Ovary (tissue), 9 donors: Measurements from ENCODE around the gene STAMBPL1. TPM values are rescaled to one million over a fixed set of nuclear protein-coding genes. Genes with fewer than 3 reads are reported as not detected.

Experiments
- DNase-seq, 5 donors: peaks; one replicate each; pipeline ENCODE4 v3.0.0-alpha.2; 2019 to 2020
- H3K27ac ChIP-seq, 2 donors: fragments of 200-600 bp; one replicate each; pipeline versions ENCODE4 v1.5.1 to v1.8.0; 2019 to 2022
- H3K27me3 ChIP-seq: fragments of 200-600 bp; one replicate; pipeline ENCODE4 v1.8.0; 2022
- H3K36me3 ChIP-seq: fragments of 200-600 bp; sonication (generic); one replicate; pipeline ENCODE4 v1.5.1; 2019
- H3K4me1 ChIP-seq: one replicate; pipeline ENCODE4 v1.8.1; 2013; ENCODE audit warnings: mild to moderate bottlenecking, moderate library complexity; ENCODE audit not compliant: insufficient read depth
- H3K4me3 ChIP-seq: fragments of 200-600 bp; sonication (generic); one replicate; pipeline ENCODE4 v1.5.1; 2017
- H3K9me3 ChIP-seq, 2 donors: fragments of 200-600 bp in 1 of 2; sonication (generic) in 1 of 2; one replicate each; pipeline versions ENCODE4 v1.5.1 to v1.8.1; 2013 to 2019; ENCODE audit warnings: mild to moderate bottlenecking in 1 of 2, moderate library complexity in 1 of 2
- EP300 ChIP-seq: sonication (generic); formaldehyde crosslinking; IDR thresholded peaks from one replicate; pipeline ENCODE4 v1.6.1; 2017; ENCODE audit warnings: antibody characterized with exemption
- POLR2A ChIP-seq: fragments of 450-650 bp; IDR thresholded peaks from one replicate; pipeline ENCODE4 v1.6.1; 2017; ENCODE audit warnings: antibody characterized with exemption, mild to moderate bottlenecking, moderate library complexity
- WGBS, 3 donors: extraction: QIAGEN DNeasy Blood & Tissue Kit in 1 of 3; methylation state at CpG; one replicate each; pipeline versions ENCODE4 v1.1.5 to v1.1.7; 2013 to 2017; 5-methylcytosine and 5-hydroxymethylcytosine counted together
- intact Hi-C, 4 donors: fragments of 100-400 bp; cut with DNase I; formaldehyde crosslinking; loops; one replicate each; pipeline versions ENCODE4 v1.11.0 to v1.15.1; 2022 to 2023
- polyA plus RNA-seq, 2 donors: library from polyadenylated mRNA; stranded (reverse); fragments of 200-250 nt in 1 of 2; fragments of 350-450 nt in 1 of 2; fragmentation: Illumina TruSeq in 1 of 2; extraction: RNeasy Lipid Tissue Mini Kit (QIAGEN cat#74804) in 1 of 2; gene quantifications; one replicate each; pipeline ENCODE4 v1.2.3, GENCODE V29; 2013 to 2014
- total RNA-seq, 7 donors: library from RNA; depleted of rRNA in 2 of 7; stranded (reverse); fragments of >200 nt in 2 of 7; fragmentation: NEBNext Ultra II Directional in 3 of 7; extraction: Animal tissue kit (Norgen Biotek cat#: 25700) in 3 of 7; gene quantifications; one replicate each; pipeline versions ENCODE4 v1.1.0 to v1.2.4, GENCODE V29; 2016 to 2023
- TF ChIP-seq, protein P1 (sequence below), 3 donors: fragments of 450-650 bp in 2 of 3; fragments of 200-600 bp in 1 of 3; IDR thresholded peaks; one replicate each; pipeline versions ENCODE4 v1.5.1 to v1.8.0; 2016 to 2022; ENCODE audit warnings: antibody characterized with exemption in 3 of 3, mild to moderate bottlenecking in 1 of 3
- donor health status: DM: no; HTN: no; CAD: no; lungs with moderate emphysema.
- donor health status: DM: no; HTN: no; CAD: no.
- donor health status: Bipolar disorder and iron deficiency.
- donor health status: DM: yes; HTN: yes; CAD: no.
- donor health status: DM: no; HTN: no; CAD: no.
- donor health status: DM: yes; HTN: yes; CAD: no.

The STAMBPL1 gene
- total and polyA plus RNA-seq, 9 donors, result 7.9 to 39.6 (median 14.4) TPM

DNA sequence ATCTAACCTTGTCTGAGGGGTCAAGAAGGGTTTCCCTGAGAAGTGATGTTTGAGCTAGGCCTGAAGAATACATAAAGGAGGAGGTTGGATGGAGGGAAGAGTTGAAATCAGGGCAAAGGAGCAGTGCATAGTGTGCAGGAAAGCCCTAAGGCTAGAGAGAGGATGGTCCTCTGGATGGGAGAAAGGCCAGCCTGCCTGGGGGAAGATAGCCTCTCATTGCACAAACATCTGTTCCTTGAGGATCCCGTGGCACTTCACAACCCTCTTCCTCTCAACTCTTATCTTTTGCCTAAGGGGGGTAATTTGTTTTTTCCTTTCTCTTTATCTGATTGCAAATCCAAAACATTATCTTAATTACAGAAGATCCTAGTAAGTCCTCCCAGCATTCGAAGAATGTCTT, 35.7 kb downstream of the STAMBPL1 start:
- DNase-seq, result no peak
- Histone ChIP-seq H3K4me1 (peaks cover 3% of the 10 kb centered on the region), H3K27me3 (no peaks in the 10 kb centered on the region), H3K27ac (no peak overlapping the region), H3K9me3 (no peaks in the 10 kb centered on the region), H3K36me3 (no peaks in the 10 kb centered on the region), H3K4me3 (no peak overlapping the region)
- TF ChIP-seq EP300, result no peak
- TF ChIP-seq POLR2A, result no peak
- TF ChIP-seq, protein P1, sequence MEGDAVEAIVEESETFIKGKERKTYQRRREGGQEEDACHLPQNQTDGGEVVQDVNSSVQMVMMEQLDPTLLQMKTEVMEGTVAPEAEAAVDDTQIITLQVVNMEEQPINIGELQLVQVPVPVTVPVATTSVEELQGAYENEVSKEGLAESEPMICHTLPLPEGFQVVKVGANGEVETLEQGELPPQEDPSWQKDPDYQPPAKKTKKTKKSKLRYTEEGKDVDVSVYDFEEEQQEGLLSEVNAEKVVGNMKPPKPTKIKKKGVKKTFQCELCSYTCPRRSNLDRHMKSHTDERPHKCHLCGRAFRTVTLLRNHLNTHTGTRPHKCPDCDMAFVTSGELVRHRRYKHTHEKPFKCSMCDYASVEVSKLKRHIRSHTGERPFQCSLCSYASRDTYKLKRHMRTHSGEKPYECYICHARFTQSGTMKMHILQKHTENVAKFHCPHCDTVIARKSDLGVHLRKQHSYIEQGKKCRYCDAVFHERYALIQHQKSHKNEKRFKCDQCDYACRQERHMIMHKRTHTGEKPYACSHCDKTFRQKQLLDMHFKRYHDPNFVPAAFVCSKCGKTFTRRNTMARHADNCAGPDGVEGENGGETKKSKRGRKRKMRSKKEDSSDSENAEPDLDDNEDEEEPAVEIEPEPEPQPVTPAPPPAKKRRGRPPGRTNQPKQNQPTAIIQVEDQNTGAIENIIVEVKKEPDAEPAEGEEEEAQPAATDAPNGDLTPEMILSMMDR (IDR thresholded peaks at IDR 0.05), result no peak
- intact Hi-C loops, result no loop called here
- WGBS, 3 donors, result 68 to 78% (median 76%) methylated on average over 2 of the region's 2 CpGs

GRCh38 chr10:88916231-88916630, 36.2 kb downstream of the STAMBPL1 start:
- H3K4me3 ChIP-seq, result no peak overlapping the region
- peaks cover 4% of the 10 kb centered on the region for H3K4me1 ChIP-seq
- TF ChIP-seq EP300, result no peak
- TF ChIP-seq POLR2A, result no peak
- TF ChIP-seq, protein P1 (IDR thresholded peaks at IDR 0.05), result no peak
- no peaks in the 10 kb centered on the region for H3K27me3 ChIP-seq
- no peaks in the 10 kb centered on the region for H3K36me3 ChIP-seq
- intact Hi-C loops, result no loop called here
- H3K27ac ChIP-seq, result no peak overlapping the region
- no peak for DNase-seq
- no peaks in the 10 kb centered on the region for H3K9me3 ChIP-seq

- intact Hi-C loops, result no loop called here
These were observed 36.9 kb downstream of the STAMBPL1 start for GRCh38 chr10:88916986-88917385.

DNA sequence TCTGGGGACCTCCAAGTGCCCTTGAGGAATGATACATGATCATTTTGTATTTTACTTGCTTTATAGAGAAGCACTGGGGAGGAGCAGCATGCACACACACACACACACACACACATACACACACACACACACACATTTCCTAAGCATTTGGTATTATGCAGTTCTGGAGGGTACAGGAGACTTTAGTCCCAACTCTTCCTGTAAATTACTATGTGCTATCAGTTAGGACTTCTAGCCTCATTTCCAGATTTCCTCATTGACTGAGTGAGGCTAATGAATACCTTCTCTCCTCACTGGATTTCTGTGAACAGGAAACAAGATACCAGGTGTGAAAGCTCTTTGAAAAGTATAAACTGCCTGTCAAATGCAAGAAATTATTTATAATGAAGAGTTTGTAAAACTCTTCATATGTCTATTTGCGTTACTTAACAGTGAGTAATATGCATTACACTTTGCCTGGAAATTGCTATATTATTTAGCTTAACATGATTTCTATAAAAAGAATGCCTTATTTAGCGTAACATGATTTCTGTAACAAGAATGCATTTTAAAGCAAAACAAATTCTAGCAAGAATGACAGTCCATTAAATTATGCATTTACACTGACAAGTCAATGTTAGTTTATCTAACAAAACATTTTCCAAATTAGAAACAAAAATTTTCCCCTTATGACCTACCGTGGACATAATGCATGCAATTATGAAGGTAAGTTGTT, 38.3 kb downstream of the STAMBPL1 start:
- Histone ChIP-seq H3K36me3 (no peaks in the 10 kb centered on the region), H3K9me3 (no peaks in the 10 kb centered on the region), H3K4me3 (no peak overlapping the region), H3K27ac (no peak overlapping the region), H3K27me3 (no peaks in the 10 kb centered on the region), H3K4me1 (peaks cover 5% of the 10 kb centered on the region)
- intact Hi-C loops, result no loop called here
- TF ChIP-seq, protein P1 (IDR thresholded peaks at IDR 0.05), result no peak
- no peak for TF ChIP-seq EP300
- TF ChIP-seq POLR2A, result no peak
- 81 to 90% (median 89%) methylated on average over 3 of the region's 3 CpGs for WGBS, 3 donors
- DNase-seq, result no peak

More at GRCh38 chr10:88916986-88917385, 36.9 kb downstream of the STAMBPL1 start:
- WGBS, 3 donors, result 83 to 90% (median 85%) methylated on average over 3 of the region's 3 CpGs
- H3K4me3 ChIP-seq, result no peak overlapping the region
- no peak for DNase-seq
- H3K27ac ChIP-seq, result no peak overlapping the region
- TF ChIP-seq, protein P1 (IDR thresholded peaks at IDR 0.05), result no peak
- no peak for TF ChIP-seq POLR2A
- no peak for TF ChIP-seq EP300
- no peaks in the 10 kb centered on the region for H3K27me3 ChIP-seq
- H3K36me3 ChIP-seq, result no peaks in the 10 kb centered on the region
- peaks cover 5% of the 10 kb centered on the region for H3K4me1 ChIP-seq
- H3K9me3 ChIP-seq, result no peaks in the 10 kb centered on the region
